Measurements from ENCODE around the gene KLK7. TPM values are rescaled to one million over a fixed set of nuclear protein-coding genes. Genes with fewer than 3 reads are reported as not detected.

KLK7 gene
- total RNA-seq, 1 donor from 2014 or later = not detected

DNA sequence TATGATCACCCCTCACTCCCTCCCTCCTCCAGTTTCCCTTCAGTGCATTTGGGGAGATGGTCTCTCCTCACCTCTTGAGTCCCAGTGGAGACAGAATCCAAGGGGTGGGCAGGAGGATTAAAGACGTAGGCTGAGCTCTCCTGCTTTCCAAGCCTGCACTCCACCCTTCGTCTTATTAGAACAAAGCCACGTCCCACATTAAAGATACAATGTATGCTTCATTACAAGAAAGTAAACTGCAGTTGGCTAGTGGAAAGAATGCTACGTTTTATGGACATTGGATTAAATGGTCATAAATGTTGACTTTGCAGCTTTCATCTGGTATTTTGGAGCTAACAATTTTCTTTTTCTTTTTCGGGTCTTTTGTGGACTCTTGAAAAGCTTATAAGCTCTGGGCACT, 44.2 kb upstream of the KLK7 start:
- no peaks in the 10 kb centered on the region for H3K4me1 ChIP-seq
- ATAC-seq (no peak), DNase-seq (no peak)
- H3K4me3 ChIP-seq = no peak overlapping the region
- H3K27me3 ChIP-seq (ENCODE audit: low read depth) = peaks cover 64% of the 10 kb centered on the region
- intact Hi-C loops (cut with DNase I) = no loop called here
- H3K9me3 ChIP-seq = no peaks in the 10 kb centered on the region
- TF ChIP-seq, protein P1, sequence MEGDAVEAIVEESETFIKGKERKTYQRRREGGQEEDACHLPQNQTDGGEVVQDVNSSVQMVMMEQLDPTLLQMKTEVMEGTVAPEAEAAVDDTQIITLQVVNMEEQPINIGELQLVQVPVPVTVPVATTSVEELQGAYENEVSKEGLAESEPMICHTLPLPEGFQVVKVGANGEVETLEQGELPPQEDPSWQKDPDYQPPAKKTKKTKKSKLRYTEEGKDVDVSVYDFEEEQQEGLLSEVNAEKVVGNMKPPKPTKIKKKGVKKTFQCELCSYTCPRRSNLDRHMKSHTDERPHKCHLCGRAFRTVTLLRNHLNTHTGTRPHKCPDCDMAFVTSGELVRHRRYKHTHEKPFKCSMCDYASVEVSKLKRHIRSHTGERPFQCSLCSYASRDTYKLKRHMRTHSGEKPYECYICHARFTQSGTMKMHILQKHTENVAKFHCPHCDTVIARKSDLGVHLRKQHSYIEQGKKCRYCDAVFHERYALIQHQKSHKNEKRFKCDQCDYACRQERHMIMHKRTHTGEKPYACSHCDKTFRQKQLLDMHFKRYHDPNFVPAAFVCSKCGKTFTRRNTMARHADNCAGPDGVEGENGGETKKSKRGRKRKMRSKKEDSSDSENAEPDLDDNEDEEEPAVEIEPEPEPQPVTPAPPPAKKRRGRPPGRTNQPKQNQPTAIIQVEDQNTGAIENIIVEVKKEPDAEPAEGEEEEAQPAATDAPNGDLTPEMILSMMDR (IDR thresholded peaks at IDR 0.05) = no peak
- no peak overlapping the region for H3K27ac ChIP-seq
- no peaks in the 10 kb centered on the region for H3K36me3 ChIP-seq

DNA sequence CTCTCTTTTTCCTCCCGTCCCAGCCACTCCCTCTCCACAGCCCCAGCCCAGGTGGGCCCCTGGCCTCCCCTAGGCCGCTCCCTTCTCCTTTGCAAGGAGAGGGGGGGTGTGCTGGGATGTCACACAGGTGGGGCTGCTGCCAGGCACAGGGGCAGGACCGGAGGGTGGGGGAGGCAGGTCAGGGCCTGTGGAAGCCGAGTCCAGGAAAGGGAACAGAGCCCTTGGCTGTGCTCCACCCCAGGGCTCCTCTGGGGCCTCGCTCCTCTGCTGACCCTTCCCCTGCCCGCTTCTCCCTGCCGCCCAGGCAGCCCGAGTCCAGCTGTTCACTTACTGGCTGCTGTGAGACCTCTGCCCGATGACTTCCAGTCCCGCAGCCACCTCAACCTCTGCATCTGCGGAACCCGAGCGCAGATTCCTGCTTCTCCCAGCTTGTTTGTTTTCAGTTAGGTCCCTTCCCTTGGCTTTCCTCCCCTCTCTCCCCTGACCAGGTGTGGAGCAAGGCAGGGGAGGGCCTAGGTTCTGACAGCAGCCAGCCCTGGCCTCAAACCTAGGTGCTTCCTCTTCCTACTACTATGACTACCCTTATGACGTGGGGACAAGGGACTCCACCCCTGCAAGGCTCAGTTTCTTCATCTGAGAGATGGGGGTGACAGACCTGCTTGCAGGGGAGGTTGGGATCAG, 43.5 kb upstream of the KLK7 start:
- peaks cover 67% of the 10 kb centered on the region for H3K27me3 ChIP-seq (ENCODE audit: low read depth)
- H3K9me3 ChIP-seq = no peaks in the 10 kb centered on the region
- H3K4me3 ChIP-seq = no peak overlapping the region
- DNase-seq (no peak), ATAC-seq (no peak)
- TF ChIP-seq, protein P1 (IDR thresholded peaks at IDR 0.05) = no peak
- no peaks in the 10 kb centered on the region for H3K36me3 ChIP-seq
- intact Hi-C loops (cut with DNase I) = no loop called here
- no peaks in the 10 kb centered on the region for H3K4me1 ChIP-seq
- H3K27ac ChIP-seq = no peak overlapping the region

DNA sequence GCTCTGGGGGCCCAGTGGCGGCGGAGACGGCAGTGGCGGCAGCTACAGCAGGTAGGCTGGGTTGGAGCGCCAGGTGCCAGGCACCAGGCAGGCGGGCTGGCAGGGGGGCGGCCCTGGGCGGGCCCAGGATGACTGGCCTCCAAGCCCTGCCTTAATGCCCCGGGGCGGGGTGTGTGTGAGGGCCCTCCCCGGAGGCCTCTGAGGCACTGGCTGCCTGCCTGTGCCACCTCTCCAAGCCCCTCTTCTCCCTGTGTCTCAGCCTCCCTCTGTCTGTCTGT, 42.8 kb upstream of the KLK7 start, which contains the start of gene KLK11:
Gene KLK11, minus strand, starts transcription at position 63 of the 278 bp plus-strand sequence. CDS start 985 bp downstream, outside the sequence.
- no peak within 1 kb of the TSS for H3K4me3 ChIP-seq
- no peak within 1 kb of the TSS for H3K27ac ChIP-seq
- ATAC-seq = peak; percentile 64 to 84
- DNase-seq = no peak
- H3K27me3 ChIP-seq (ENCODE audit: low read depth) = peaks cover 61% of the 10 kb centered on the region
- H3K36me3 ChIP-seq = no peaks in the 10 kb centered on the region
- intact Hi-C loops (cut with DNase I) = no loop called here
- TF ChIP-seq, protein P1 (IDR thresholded peaks at IDR 0.05) = no peak
- no peaks in the 10 kb centered on the region for H3K4me1 ChIP-seq
- no peaks in the 10 kb centered on the region for H3K9me3 ChIP-seq

GRCh38 chr19:51025809-51026553, 42.3 kb upstream of the KLK7 start:
- intact Hi-C loops (cut with DNase I) = no loop called here
- H3K27ac ChIP-seq = no peak overlapping the region
- TF ChIP-seq, protein P1 (IDR thresholded peaks at IDR 0.05) = no peak
- H3K27me3 ChIP-seq (ENCODE audit: low read depth) = peaks cover 61% of the 10 kb centered on the region
- peak in 1 of 2 donors; percentile 58 for ATAC-seq
- H3K4me3 ChIP-seq = no peak overlapping the region
- no peaks in the 10 kb centered on the region for H3K36me3 ChIP-seq
- no peak for DNase-seq
- no peaks in the 10 kb centered on the region for H3K9me3 ChIP-seq
- no peaks in the 10 kb centered on the region for H3K4me1 ChIP-seq

GRCh38 chr19:51025401-51025800, 41.7 kb upstream of the KLK7 start:
- Histone ChIP-seq H3K4me3 (no peak overlapping the region), H3K27ac (no peak overlapping the region), H3K27me3 (ENCODE audit: low read depth) (peaks cover 62% of the 10 kb centered on the region), H3K4me1 (no peaks in the 10 kb centered on the region), H3K36me3 (no peaks in the 10 kb centered on the region), H3K9me3 (no peaks in the 10 kb centered on the region)
- ATAC-seq (peak in 1 of 2 donors; percentile 5), DNase-seq (no peak)
- TF ChIP-seq, protein P1 (IDR thresholded peaks at IDR 0.05) = no peak
- intact Hi-C loops (cut with DNase I) = no loop called here

All from lower lobe of right lung (tissue), 2 donors.